GM21786 (cell line): Measurements from ENCODE around the gene ZER1.
"Not testable (repeated sequence)": the region's sequence is repeated elsewhere in the genome, so short reads cannot be mapped to it uniquely, and the experiment has no call there.

Experiments used
- ATAC-seq: cut with Tn5 transposase; IDR thresholded peaks from one replicate; pipeline ENCODE4 v1.9.1; 2021; ENCODE audit not compliant: unreplicated experiment

The ZER1 gene

GRCh38 chr9:128771745-128772519 is at the start of gene ZER1:
Gene ZER1 (minus strand): TSS chr9:128771927. CDS start chr9:128755565, 16,362 bp downstream.
- peak; percentile 88 for ATAC-seq

DNA sequence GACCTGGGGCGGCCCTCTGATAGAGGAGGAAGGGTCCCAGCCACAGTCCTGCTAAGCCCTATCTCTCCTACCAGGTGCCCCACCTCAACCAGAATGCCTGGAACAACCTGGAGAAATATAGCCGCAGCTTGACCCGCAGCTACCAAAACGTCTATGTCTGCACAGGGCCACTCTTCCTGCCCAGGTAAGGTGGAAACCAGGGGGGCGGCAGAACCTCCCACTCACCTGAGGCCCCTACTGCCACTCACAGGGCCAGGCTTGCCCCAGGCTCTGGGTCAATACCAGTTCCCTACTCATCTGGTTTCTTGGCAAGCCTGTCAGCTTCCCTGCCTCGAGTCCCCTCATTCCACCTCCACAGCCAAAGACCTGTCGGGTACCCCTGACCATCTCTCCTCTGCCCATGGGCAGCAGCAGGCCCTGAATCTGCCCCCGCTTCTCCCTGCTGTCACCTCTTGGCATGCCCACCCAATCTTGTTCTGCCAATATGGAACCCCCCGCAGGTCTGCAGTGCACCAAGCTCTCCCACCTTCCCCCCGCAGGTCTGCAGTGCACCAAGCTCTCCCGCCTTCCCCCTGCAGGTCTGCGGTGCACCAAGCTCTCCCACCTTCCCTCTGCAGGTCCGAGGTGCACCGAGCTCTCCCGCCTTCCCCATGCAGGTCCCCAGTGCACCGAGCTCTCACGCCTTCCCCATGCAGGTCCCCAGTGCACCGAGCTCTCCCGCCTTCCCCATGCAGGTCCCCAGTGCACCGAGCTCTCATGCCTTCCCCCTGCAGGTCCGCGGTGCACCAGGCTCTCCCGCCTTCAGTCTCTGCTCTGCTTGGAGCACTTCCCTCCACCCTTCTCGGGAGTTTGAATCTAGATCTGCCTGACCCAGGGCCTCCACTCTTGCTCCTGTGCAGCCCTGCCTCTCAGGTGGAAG is 49.2 kb upstream of the ZER1 start:
- ATAC-seq = no peak

- no peak for ATAC-seq
Measured at GRCh38 chr9:128819716-128820664, 48.3 kb upstream of the ZER1 start.

DNA sequence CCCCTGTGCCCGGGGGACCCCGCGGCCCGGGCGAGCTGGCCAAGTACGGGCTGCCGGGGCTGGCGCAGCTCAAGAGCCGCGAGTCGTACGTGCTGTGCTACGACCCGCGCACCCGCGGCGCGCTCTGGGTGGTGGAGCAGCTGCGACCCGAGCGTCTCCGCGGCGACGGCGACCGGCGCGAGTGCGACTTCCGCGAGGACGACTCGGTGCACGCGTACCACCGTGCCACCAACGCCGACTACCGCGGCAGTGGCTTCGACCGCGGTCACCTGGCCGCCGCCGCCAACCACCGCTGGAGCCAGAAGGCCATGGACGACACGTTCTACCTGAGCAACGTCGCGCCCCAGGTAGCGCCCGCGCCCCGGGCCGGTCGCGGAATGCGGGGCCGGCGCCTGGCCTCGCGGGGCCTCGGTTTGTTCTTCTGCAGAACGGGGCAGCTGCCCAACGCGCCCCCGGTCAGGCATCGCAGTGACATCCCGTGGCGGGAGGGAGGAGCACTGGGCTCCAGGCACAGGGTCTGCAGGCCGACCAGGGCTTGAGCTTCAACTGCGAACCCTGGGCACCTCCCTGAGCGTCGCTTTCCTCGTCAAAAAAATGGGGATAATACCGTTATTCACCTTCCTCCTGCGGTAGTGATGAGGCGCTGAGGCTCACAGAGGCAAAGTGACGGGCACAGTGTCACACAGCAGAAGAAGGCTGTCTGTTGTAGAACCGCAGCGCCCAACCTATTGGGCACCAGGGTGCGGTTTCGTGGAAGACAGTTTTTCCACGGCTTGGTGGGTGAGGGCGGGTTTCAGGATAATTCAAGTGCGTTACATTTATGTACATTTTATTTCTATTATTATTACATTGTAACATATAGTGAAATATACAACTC is 47.4 kb upstream of the ZER1 start:
- peak; percentile 23 for ATAC-seq

DNA sequence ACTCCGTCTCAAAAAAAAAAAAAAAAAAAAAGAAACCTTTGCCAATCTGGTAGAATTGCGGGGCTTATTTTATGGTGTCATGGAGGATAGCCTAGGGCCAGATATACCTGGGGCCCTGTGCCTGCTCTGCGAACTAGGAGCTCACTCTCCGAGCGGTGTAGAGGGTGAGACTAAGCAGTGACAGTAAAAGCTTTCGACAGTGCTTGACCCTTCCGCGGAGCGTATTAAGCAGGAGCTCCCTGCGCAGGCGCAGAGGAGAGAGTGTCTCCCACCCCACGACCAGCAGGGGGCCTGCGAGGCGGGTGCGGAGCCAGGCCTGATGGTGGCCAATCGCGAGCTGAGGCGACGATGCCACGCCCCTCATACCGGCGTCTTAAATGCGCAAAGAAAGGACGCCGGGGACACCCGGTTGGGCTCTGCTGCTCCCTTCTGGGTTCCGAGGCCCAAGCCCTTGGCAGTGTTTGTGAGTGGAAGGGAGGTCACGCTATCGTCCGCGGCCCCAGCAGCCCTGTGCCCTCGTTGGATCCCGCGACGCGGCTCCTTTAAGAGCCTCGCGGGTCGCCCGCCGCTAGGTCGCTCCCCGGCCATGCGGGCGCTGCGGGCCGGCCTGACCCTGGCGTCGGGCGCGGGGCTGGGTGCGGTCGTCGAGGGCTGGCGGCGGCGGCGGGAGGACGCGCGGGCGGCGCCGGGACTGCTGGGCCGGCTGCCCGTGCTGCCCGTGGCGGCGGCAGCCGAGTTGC is 46.5 kb upstream of the ZER1 start, which contains the start of gene ENDOG:
Gene ENDOG (plus strand): TSS at position 402 of the 740 bp plus-strand sequence. CDS start 185 bp downstream, at position 587.
- ATAC-seq = peak; percentile 86

- ATAC-seq = no peak
Measured at GRCh38 chr9:128810873-128811272, 39.1 kb upstream of the ZER1 start.

DNA sequence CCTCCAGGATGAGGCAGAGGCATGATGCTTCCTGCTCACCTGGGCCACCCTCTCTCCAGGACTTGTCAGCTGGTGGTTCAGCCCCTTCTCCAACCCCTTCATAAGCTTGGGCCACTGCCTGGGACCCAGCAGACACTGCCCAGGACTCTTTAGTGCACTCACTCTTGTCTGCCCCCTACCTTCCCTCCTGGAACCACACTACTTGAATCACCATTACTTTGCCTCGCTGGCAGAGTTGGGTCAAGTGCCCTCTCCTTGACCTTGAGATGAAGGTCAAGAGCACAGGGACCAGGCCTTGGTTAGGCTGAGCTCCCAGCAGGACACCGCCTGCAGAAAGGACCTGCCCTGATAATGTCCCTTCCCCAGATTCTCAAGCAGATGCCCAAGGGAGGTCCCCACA is 38.1 kb upstream of the ZER1 start:
- no peak for ATAC-seq

DNA sequence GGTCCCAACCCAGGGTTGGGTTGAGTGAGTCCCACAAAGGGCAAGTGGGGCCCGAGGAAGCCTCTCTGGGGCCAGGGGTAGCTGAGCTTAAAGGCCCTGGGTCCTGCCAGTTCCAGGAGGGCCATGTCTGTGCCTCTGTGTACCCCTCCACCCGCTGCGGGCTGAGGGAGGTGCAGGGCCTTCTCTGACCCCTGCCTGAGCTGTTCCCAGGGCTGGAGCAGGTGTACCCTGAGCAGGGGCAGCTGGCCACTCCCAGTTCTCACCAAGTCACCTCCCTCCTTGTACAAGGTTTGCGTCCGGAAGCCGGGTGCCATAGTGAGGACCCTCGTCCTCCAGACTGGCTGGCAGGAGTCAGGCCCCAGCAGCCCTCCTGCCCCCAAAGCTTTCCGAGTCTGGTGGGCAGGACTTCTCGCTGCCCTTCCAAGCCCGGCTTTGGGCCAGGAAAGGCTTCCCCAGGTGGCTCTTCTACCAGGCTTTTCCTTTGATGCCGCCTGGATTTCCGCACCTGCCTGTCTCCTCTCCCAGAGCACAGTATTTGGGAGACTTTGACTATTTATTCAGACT is 37.4 kb upstream of the ZER1 start:
- ATAC-seq = no peak

DNA sequence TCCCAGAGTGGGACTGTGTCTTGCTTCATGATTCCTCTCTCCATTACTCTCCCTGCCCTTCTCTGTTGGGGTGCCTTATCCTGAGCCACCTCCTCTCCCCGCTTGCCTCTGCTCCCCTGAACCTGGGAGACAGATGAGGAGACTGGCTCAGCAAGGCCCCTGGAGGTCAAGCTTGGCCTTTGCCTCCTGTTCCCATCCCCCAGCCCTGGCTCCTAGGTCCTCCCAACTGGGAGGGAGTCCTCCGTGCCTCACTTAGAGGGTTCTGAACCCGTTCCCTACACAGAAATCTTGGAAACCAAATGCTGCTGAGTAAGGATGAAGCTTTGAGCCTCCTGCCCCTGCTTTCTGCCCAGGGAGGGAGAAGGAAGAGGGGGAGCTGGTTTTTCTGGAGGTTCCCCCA is 36.8 kb upstream of the ZER1 start:
- no peak for ATAC-seq

GRCh38 chr9:128807827-128808226 is 36.1 kb upstream of the ZER1 start:
- no peak for ATAC-seq

DNA sequence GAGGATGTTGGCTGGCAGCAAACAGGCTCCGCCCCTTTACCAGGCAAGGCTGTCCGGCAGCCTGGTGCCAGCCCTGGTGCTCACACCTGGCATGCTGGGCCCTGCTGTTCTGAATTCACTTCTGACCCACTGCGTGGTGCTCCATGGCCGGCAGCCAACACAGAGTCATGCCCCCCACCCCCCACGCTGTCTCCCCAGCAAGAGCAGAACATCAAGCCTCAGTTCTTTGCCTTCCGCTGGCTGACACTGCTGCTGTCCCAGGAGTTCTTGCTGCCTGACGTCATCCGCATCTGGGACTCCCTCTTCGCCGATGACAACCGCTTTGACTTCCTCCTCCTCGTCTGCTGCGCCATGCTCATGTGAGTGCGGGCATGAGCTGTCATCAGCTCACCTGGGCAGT is 33.9 kb upstream of the ZER1 start:
- no peak for ATAC-seq

DNA sequence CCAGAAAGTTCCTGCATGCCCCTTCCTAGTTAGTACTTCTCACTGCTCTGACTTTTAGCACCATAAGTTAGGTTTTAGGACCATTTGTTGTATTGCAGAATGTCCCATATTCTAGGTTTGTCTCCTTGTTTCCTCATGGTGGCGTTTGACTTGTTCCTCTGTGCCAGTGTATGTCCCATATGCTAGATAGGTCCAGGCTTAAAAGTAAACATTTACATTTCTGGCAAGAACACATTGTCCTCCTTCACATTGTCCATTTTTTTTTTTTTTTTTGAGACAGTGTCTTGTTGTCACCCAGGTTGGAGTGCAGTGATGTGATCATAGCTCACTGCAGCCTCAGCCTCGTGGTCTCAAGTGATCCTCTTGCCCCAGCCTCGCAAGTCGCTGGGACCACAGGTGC is 30.8 kb upstream of the ZER1 start:
- ATAC-seq = no peak

DNA sequence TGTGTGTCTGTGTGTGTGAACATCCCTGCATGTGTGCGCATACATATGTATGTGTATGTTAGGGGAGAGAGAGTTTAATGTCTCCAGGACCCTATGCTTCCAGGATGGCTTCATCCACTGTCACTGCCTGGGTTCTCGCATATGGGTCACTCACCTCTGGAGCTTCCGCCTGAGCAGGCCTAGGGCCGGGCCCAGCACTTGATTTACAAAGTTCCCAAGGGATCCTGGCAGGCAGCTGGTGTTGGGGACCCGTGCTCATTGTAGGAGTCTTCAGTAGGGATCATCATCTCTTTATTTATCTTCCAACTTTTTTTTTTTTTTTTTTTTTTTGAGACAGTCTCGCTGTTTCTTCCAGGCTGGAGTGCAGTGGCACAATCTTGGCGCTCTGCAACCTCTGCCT is 28.3 kb upstream of the ZER1 start:
- no peak for ATAC-seq

DNA sequence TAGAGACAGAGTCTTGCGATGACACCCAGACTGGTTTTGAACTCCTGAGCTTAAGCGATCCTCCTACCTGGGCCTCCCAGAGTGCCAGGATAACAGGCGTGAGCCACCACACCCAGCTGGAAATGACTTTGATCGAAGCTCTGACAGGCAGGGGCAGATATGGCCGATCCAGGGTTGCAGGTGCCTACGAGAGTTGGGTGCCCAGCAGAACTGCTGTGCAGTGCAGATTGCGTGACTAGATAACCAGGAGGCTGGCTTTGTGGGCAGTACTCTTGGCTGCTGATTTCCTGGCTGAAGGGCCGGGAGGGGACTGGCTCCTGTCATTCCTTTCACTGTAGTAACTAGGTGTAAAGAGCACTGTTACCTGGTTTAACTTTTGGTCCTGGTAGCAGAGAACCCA is 27.2 kb upstream of the ZER1 start:
- no peak for ATAC-seq

DNA sequence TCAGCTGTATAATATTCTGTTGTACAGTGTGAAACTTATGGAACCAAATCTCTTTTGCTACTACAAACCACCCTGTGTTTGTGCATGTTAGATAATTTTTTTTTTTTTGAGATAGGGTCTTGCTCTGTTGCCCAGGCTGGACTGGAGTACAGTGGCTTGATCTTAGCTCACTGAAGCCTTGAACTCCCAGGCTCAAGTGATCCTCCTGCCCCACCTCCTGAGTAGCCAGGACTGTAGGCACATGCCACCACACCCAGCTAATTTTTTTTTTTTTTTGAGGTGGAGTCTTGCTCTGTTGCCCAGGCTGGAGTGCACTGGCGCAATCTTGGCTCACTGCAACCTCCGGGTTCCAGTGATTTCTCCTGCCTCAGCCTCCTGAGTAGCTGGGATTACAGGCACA is 23.2 kb upstream of the ZER1 start:
- not testable (repeated sequence) for ATAC-seq

DNA sequence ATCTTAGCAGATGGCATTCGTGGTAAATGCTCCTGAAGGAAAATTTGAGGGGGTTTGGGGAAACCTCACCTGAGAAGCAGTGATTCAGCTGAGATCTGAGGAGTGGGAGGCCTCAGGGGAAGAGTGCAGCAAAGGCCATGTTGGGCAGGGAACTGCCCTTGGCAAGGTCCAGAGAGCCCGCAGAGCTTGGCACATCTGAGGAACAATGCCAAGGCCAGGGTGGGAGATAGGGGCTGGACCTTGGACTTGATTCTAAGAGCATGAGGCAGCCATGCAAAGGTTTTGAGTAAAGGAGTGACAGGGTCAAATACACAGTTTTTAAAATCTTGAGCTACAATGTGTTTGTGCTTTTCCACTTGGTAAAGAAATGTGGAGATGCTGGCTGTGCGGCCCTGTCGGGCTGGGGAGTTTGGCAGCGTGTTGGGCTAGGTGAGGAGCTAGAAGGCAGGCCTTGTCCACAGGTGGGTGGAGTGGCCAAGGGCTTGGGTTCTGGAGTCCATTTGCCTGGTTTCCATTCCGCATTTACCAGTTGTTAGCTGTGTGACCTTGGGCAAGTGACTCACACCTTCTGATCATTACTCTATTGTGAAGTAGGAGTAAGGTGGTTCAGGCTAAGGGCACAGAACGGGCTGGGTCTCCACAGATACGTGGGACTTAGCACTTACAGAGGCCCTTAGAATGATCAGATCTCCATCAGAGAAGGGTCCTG is 21.4 kb upstream of the ZER1 start:
- no peak for ATAC-seq

- no peak for ATAC-seq
Measured at GRCh38 chr9:128792134-128792533, 20.4 kb upstream of the ZER1 start.

GRCh38 chr9:128790536-128790935 is 18.8 kb upstream of the ZER1 start:
- ATAC-seq = no peak
